Ishikawa (cell line): ENCODE results near the gene OLFML1.

ENCODE experiments used
- CEBPB ChIP-seq: IDR thresholded peaks from 2 replicates; pipeline ENCODE4 v1.6.1; 2012
- CREB1 ChIP-seq: IDR thresholded peaks from 2 replicates; pipeline ENCODE4 v1.6.1; 2012; ENCODE audit warnings: low read depth
- EGR1 ChIP-seq: IDR thresholded peaks from 2 replicates; pipeline ENCODE4 v1.6.1; 2012
- EP300 ChIP-seq: IDR thresholded peaks from 2 replicates; pipeline ENCODE4 v1.6.1; 2012; ENCODE audit warnings: borderline replicate concordance
- FOXM1 ChIP-seq: IDR thresholded peaks from 2 replicates; pipeline ENCODE4 v1.6.1; 2012; ENCODE audit warnings: low read depth, borderline replicate concordance
- NFIC ChIP-seq: IDR thresholded peaks from 2 replicates; pipeline ENCODE4 v1.6.1; 2012
- RAD21 ChIP-seq: IDR thresholded peaks from 2 replicates; pipeline ENCODE4 v1.6.1; 2012; ENCODE audit warnings: low read depth
- TAF1 ChIP-seq: IDR thresholded peaks from 2 replicates; pipeline ENCODE4 v1.6.1; 2012; ENCODE audit warnings: low read depth, mild to moderate bottlenecking
- TCF12 ChIP-seq: IDR thresholded peaks from 2 replicates; pipeline ENCODE4 v1.6.1; 2012; ENCODE audit warnings: low read depth
- TEAD4 ChIP-seq: IDR thresholded peaks from 2 replicates; pipeline ENCODE4 v1.6.1; 2012
- YY1 ChIP-seq: IDR thresholded peaks from 2 replicates; pipeline ENCODE4 v1.6.1; 2012; ENCODE audit warnings: low read depth
- ZBTB7A ChIP-seq: IDR thresholded peaks from 2 replicates; pipeline ENCODE4 v1.6.1; 2012; ENCODE audit warnings: low read depth
- TF ChIP-seq, protein P1 (sequence below): IDR thresholded peaks from 2 replicates; pipeline ENCODE4 v1.6.1; 2012
- TF ChIP-seq, protein P2 (sequence below): IDR thresholded peaks from 2 replicates; pipeline ENCODE4 v1.6.1; 2012; ENCODE audit warnings: low read depth, mild to moderate bottlenecking
- TF ChIP-seq, protein P3 (sequence below): IDR thresholded peaks from 2 replicates; pipeline ENCODE4 v1.6.1; 2012

The OLFML1 gene

DNA sequence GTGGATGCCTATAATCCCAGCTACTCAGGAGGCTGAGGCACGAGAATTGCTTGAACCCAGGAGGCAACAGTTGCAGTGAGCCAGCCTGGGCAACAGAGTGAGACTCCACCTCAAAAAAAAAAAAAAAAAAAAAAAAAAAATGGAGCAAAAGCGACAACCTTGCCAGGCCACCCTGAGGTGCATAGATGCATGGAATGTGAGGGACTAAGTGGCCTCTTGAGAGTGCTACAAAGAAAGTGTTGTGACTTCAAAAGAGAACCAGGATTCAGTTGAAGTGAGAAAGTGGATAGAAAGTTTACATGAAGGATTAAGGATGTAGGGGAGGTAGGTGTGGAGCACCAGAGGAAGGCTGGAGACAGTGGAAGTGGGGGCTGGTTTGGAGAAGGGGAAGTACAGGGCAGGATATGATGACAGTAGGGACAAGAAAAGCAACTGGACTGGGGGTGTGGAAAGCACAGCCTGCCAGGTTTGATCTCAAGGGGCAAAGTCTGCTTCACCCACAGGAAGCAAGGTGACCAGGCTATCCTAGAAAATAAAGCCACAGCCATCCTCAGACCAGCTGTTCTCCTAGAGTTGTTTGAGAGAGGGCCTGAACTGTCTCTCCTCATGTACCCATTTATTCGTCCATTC, 36.0 kb upstream of the OLFML1 start:
- TF ChIP-seq CREB1 (no peak), CEBPB (no peak), NFIC (no peak), ZBTB7A (no peak), YY1 (no peak), TCF12 (no peak), EGR1 (no peak), TAF1 (no peak)
- TF ChIP-seq, protein P1, sequence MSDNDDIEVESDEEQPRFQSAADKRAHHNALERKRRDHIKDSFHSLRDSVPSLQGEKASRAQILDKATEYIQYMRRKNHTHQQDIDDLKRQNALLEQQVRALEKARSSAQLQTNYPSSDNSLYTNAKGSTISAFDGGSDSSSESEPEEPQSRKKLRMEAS, result no peak
- TF ChIP-seq, protein P2, sequence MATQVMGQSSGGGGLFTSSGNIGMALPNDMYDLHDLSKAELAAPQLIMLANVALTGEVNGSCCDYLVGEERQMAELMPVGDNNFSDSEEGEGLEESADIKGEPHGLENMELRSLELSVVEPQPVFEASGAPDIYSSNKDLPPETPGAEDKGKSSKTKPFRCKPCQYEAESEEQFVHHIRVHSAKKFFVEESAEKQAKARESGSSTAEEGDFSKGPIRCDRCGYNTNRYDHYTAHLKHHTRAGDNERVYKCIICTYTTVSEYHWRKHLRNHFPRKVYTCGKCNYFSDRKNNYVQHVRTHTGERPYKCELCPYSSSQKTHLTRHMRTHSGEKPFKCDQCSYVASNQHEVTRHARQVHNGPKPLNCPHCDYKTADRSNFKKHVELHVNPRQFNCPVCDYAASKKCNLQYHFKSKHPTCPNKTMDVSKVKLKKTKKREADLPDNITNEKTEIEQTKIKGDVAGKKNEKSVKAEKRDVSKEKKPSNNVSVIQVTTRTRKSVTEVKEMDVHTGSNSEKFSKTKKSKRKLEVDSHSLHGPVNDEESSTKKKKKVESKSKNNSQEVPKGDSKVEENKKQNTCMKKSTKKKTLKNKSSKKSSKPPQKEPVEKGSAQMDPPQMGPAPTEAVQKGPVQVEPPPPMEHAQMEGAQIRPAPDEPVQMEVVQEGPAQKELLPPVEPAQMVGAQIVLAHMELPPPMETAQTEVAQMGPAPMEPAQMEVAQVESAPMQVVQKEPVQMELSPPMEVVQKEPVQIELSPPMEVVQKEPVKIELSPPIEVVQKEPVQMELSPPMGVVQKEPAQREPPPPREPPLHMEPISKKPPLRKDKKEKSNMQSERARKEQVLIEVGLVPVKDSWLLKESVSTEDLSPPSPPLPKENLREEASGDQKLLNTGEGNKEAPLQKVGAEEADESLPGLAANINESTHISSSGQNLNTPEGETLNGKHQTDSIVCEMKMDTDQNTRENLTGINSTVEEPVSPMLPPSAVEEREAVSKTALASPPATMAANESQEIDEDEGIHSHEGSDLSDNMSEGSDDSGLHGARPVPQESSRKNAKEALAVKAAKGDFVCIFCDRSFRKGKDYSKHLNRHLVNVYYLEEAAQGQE, result no peak
- TF ChIP-seq, protein P3, sequence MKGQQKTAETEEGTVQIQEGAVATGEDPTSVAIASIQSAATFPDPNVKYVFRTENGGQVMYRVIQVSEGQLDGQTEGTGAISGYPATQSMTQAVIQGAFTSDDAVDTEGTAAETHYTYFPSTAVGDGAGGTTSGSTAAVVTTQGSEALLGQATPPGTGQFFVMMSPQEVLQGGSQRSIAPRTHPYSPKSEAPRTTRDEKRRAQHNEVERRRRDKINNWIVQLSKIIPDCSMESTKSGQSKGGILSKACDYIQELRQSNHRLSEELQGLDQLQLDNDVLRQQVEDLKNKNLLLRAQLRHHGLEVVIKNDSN, result no peak

DNA sequence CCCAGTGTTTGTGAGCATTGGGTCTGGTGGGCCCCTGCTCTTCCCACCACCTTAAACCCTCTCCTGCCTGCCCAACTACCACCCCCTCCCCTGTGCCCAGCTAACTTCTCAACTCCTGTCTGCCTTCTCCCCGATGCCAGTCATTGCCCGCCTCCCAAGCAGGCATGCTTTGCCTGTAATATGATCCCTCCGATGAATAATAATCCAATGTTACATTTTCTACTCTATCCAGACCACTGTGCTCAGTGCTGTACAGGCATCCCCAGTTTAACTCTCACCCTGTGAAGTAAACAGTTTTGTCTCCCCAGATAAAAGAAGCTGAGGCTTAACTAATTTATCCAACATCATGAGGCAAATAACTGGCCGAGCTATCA, 35.5 kb upstream of the OLFML1 start:
- TF ChIP-seq, protein P1, result no peak
- TF ChIP-seq CEBPB (no peak), TEAD4 (no peak), TAF1 (no peak), EP300 (no peak), RAD21 (no peak), CREB1 (no peak), FOXM1 (no peak), YY1 (no peak)

DNA sequence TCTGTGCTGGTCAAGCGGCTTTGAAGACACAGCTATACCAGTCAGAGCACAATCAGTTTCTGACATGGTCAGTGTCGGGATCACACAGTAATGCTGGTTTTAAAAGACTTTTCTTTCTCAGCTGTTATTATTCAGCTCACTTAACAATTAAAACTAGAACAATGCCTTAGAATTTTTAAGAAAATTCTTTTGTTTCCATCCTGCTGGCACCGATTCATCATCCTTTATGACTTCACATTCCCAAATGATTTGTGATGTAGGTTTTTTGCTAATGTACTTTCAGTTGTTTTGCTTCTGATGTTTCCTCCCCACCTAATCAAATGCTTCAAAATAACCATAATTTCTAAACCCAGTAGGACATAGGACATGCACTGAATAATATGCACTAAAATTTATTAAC, 34.5 kb upstream of the OLFML1 start:
- TF ChIP-seq, protein P2, result no peak
- TF ChIP-seq NFIC, result no peak
- TF ChIP-seq, protein P3, result no peak
- no peak for TF ChIP-seq RAD21
- TF ChIP-seq, protein P1, result no peak
- TF ChIP-seq ZBTB7A, result no peak
- no peak for TF ChIP-seq TEAD4
- no peak for TF ChIP-seq TCF12
- TF ChIP-seq CEBPB, result no peak
- TF ChIP-seq TAF1, result no peak
- no peak for TF ChIP-seq EP300
- no peak for TF ChIP-seq FOXM1
- no peak for TF ChIP-seq CREB1

DNA sequence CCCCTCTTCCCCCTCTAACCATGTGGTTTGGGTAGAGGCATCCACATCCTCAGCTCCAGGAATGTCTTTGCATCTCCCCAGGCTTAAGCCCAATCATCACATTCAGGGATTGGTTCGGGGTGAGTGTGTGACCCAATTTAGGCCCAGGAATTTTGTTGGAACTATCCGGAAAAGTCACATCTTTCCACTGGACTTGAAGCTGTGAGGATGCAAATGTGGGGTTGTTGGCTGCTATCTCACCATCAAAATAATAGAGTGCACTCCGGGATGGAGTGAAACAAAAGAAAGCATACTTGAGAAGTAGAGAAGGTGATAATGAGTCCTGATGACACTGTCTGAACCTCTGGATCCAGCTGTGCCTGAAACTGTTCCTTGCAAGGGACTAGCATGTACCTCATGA, 33.8 kb upstream of the OLFML1 start:
- no peak for TF ChIP-seq EP300
- TF ChIP-seq CREB1, result no peak
- no peak for TF ChIP-seq FOXM1

DNA sequence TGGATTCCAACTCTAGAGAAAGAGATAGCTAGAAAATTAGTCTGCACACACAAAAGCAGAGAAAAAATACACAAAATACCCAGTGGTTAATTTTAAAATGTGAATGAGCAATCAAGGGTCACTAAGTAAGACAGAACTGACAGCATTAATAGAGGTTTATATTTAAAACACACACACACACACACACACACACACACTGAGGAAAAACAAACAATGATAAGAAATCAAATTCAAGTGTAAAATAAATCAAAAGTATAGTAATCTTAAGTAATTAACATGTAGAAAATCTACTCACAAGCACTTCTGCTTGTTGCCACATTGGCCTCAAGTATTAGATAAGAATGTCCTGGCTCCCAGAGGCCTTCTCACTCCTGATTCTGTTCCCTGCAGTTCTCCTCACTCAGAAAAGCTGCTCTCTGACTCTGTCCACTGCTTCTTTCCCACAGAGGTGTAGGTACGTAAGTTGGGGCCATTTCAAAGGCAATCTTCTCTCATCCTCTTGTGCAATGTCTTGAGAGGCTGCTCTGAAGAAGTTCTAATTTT, 33.3 kb upstream of the OLFML1 start:
- TF ChIP-seq EGR1 (no peak), TEAD4 (no peak), CEBPB (no peak), NFIC (no peak), RAD21 (no peak), ZBTB7A (no peak), TCF12 (no peak), EP300 (no peak), YY1 (no peak), TAF1 (no peak), FOXM1 (no peak), CREB1 (no peak)
- TF ChIP-seq, protein P2, result no peak
- TF ChIP-seq, protein P1, result no peak
- TF ChIP-seq, protein P3, result no peak
